Loucy (cell line): Measurements from ENCODE around the gene CCDC167.

Experiments
- H2AFZ ChIP-seq: fragments of 200-600 bp; sonication (generic); 2 replicates; pipeline ENCODE4 v1.6.0; 2016; ENCODE audit warnings: antibody characterized with exemption, mild to moderate bottlenecking, low read length, moderate library complexity
- H3F3A ChIP-seq: fragments of 200-600 bp; 2 replicates; pipeline ENCODE4 v1.6.0; 2016; ENCODE audit warnings: antibody characterized with exemption, low read depth, mild to moderate bottlenecking
- H3K27me3 ChIP-seq: fragments of 200-600 bp; sonication (generic); 2 replicates; pipeline ENCODE4 v1.6.1; 2014; ENCODE audit warnings: low read length, mild to moderate bottlenecking; ENCODE audit not compliant: insufficient read depth, poor library complexity, severe bottlenecking
- H3K36me3 ChIP-seq: fragments of 200-600 bp; sonication (generic); 2 replicates; pipeline ENCODE4 v1.6.1; 2016; ENCODE audit warnings: low read length; ENCODE audit not compliant: insufficient read depth
- H3K4me1 ChIP-seq: fragments of 200-600 bp; sonication (generic); 2 replicates; pipeline ENCODE4 v1.5.1; 2014; ENCODE audit warnings: low read length, mild to moderate bottlenecking; ENCODE audit not compliant: insufficient read depth, poor library complexity, severe bottlenecking
- H3K4me2 ChIP-seq: fragments of 200-600 bp; sonication (generic); 2 replicates; pipeline ENCODE4 v1.6.0; 2014; ENCODE audit warnings: antibody characterized with exemption, low read length, low read depth, mild to moderate bottlenecking; ENCODE audit not compliant: poor library complexity, severe bottlenecking
- H3K4me3 ChIP-seq: fragments of 200-600 bp; sonication (generic); 2 replicates; pipeline ENCODE4 v1.5.1; 2014; ENCODE audit warnings: low read length, mild to moderate bottlenecking, mixed read lengths; ENCODE audit not compliant: poor library complexity, severe bottlenecking
- H3K79me2 ChIP-seq: fragments of 200-600 bp; sonication (generic); 2 replicates; pipeline ENCODE4 v1.6.1; 2014; ENCODE audit warnings: low read length; ENCODE audit not compliant: insufficient read depth
- H3K9ac ChIP-seq: fragments of 200-600 bp; sonication (generic); 2 replicates; pipeline ENCODE4 v1.6.0; 2014; ENCODE audit warnings: mild to moderate bottlenecking, low read depth, low read length, moderate library complexity; ENCODE audit not compliant: poor library complexity, severe bottlenecking
- H3K9me2 ChIP-seq: fragments of 200-600 bp; sonication (generic); replicated peaks from 2 replicates; pipeline ENCODE4 v1.6.1; 2016; ENCODE audit warnings: low read depth, low read length, mixed read lengths
- H3K9me3 ChIP-seq: fragments of 200-600 bp; sonication (generic); 2 replicates; pipeline ENCODE4 v1.6.1; 2014; ENCODE audit warnings: mild to moderate bottlenecking, antibody characterized with exemption, low read length, low read depth; ENCODE audit not compliant: insufficient read depth
- H4K20me1 ChIP-seq: fragments of 200-600 bp; sonication (generic); 2 replicates; pipeline ENCODE4 v1.6.0; 2014; ENCODE audit warnings: antibody characterized with exemption, low read length, mild to moderate bottlenecking; ENCODE audit not compliant: insufficient read depth, poor library complexity, severe bottlenecking
- EZH2phosphoT487 ChIP-seq: fragments of 200-600 bp; IDR thresholded peaks from 2 replicates; pipeline ENCODE4 v1.6.1; 2018; ENCODE audit warnings: antibody characterized with exemption, mild to moderate bottlenecking, moderate library complexity, borderline replicate concordance
- TF ChIP-seq, protein P1 (sequence below): fragments of 200-600 bp; sonication (generic); conservative IDR thresholded peaks from 2 replicates; pipeline ENCODE4 v1.5.1; 2014; ENCODE audit warnings: mild to moderate bottlenecking, antibody characterized with exemption, low read length

The CCDC167 gene

DNA sequence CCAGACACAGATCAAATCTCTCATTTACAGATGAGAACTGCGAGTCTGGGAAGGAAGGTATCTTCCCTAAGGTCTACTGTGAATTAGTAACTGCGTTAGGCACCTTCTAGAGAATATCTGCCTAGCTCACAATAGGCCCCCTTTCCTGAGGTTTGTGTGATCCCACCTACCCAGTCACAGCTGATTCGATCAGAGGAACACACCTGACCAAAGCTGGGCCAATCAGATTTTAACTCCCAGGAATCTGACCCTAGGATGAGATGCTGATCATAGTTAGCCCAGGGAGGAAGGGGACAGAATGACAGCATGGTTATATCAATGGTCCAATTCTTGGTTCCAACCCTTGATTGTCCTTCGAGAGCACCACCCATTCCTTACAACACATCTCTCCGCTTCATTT, 7.4 kb upstream of the CCDC167 start:
- Histone ChIP-seq H3K9me3 (no peaks in the 10 kb centered on the region), H3K27me3 (no peaks in the 10 kb centered on the region), H3K79me2 (no peaks in the 10 kb centered on the region), H3K4me3 (no peak overlapping the region), H4K20me1 (no peaks in the 10 kb centered on the region), H3K9me2 (no peaks in the 10 kb centered on the region), H3K9ac (no peak overlapping the region), H3K36me3 (no peaks in the 10 kb centered on the region), H3K4me1 (peaks cover 38% of the 10 kb centered on the region), H3K4me2 (no peak overlapping the region), H3F3A (peaks cover 8% of the 10 kb centered on the region), H2AFZ (no peak overlapping the region)
- TF ChIP-seq, protein P1, sequence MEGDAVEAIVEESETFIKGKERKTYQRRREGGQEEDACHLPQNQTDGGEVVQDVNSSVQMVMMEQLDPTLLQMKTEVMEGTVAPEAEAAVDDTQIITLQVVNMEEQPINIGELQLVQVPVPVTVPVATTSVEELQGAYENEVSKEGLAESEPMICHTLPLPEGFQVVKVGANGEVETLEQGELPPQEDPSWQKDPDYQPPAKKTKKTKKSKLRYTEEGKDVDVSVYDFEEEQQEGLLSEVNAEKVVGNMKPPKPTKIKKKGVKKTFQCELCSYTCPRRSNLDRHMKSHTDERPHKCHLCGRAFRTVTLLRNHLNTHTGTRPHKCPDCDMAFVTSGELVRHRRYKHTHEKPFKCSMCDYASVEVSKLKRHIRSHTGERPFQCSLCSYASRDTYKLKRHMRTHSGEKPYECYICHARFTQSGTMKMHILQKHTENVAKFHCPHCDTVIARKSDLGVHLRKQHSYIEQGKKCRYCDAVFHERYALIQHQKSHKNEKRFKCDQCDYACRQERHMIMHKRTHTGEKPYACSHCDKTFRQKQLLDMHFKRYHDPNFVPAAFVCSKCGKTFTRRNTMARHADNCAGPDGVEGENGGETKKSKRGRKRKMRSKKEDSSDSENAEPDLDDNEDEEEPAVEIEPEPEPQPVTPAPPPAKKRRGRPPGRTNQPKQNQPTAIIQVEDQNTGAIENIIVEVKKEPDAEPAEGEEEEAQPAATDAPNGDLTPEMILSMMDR = no peak
- TF ChIP-seq EZH2phosphoT487 = no peak

DNA sequence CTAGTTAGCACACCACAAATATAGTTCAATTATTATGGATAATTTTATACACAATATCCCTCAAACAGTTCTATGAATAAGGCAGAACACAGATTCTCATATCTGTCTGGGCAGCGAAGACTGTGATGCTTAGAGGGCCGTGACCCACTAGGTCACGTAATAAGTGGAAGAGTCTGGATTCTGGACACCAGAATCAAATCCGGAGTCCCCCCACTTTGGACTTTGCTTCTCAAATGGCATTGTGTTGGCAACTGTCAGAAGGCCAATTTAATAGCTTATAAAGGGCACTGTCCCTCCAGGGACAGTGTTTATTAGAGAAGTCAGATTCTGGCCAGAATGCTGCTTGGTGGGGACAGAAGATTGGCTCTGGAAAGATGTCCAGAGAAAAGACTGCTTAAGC, 6.8 kb upstream of the CCDC167 start:
- H4K20me1 ChIP-seq = no peaks in the 10 kb centered on the region
- H3K9me2 ChIP-seq = no peaks in the 10 kb centered on the region
- peaks cover 13% of the 10 kb centered on the region for H3F3A ChIP-seq
- H3K79me2 ChIP-seq = no peaks in the 10 kb centered on the region
- no peak overlapping the region for H3K4me2 ChIP-seq
- no peak overlapping the region for H3K4me3 ChIP-seq
- no peak for TF ChIP-seq EZH2phosphoT487
- TF ChIP-seq, protein P1 = no peak
- H3K9me3 ChIP-seq = no peaks in the 10 kb centered on the region
- H3K27me3 ChIP-seq = no peaks in the 10 kb centered on the region
- peaks cover 43% of the 10 kb centered on the region for H3K4me1 ChIP-seq
- H3K9ac ChIP-seq = no peak overlapping the region
- H3K36me3 ChIP-seq = no peaks in the 10 kb centered on the region
- no peak overlapping the region for H2AFZ ChIP-seq

DNA sequence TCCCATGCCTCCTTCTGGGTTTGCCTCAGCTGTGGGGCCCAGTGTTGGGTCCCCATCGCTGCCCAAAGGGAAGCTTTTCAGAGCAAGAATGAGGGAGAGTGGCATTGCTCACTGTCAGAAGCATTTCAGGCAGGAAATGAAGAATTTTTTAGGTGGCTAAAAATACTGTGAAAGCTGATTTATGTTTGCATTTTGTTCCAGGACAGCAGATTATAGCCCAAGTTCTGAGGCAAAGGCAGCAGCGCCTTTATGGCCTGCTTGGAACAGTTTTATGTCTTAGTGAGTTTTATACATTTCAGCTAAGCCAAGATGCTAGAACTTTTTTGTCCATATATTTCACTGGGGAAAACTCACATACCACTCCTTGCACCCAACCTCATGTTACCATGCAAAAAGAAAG, 4.3 kb upstream of the CCDC167 start:
- Histone ChIP-seq H3F3A (peaks cover 17% of the 10 kb centered on the region), H3K36me3 (no peaks in the 10 kb centered on the region), H3K9me2 (no peaks in the 10 kb centered on the region), H3K9ac (peak overlapping the region; percentile 75), H3K27me3 (no peaks in the 10 kb centered on the region), H3K4me2 (peak overlapping the region; percentile 83), H4K20me1 (no peaks in the 10 kb centered on the region), H2AFZ (0 out of 2 replicates have a peak overlapping the region, but pooled peaks have one; percentile 3), H3K4me1 (peaks cover 57% of the 10 kb centered on the region), H3K9me3 (no peaks in the 10 kb centered on the region), H3K4me3 (no peak overlapping the region), H3K79me2 (peaks cover 6% of the 10 kb centered on the region)
- TF ChIP-seq, protein P1 = no peak
- TF ChIP-seq EZH2phosphoT487 = no peak
